Caco-2 (cell line): ENCODE data around the gene ELF4. TPM values are rescaled to one million over a fixed set of nuclear protein-coding genes. Genes with fewer than 3 reads are reported as not detected.

ENCODE experiments used
- BruUV-seq: library from RNA; stranded (reverse); fragments of 400-500 nt; replicated peaks from 2 replicates; lab custom pipeline; 2021; lab: Mats Ljungman, UMichigan
- CTCF ChIA-PET: fragments of 300-600 bp; sonication (Branson Sonifier 250); formaldehyde crosslinking; loops from one replicate; lab custom pipeline; 2022; ENCODE audit warnings: antibody characterized with exemption; lab: Charles Lee
- POLR2A ChIA-PET: fragments of 300-600 bp; sonication (Branson Sonifier 250); formaldehyde crosslinking; loops from one replicate; lab custom pipeline; 2022; ENCODE audit warnings: antibody characterized with exemption; lab: Charles Lee
- DNase-seq, 2 experiments: peaks; one replicate each; pipeline versions ENCODE4 v3.0.0 to v3.0.0-alpha.2; 2020 to 2022
- H3K27me3 ChIP-seq: replicated peaks from 2 replicates; pipeline ENCODE4 v1.6.0; 2011; ENCODE audit warnings: low read length; ENCODE audit not compliant: control insufficient read depth, insufficient read depth
- H3K36me3 ChIP-seq: 2 replicates; pipeline ENCODE4 v1.5.1; 2011; ENCODE audit warnings: low read length; ENCODE audit not compliant: control insufficient read depth, insufficient read depth
- H3K4me1 ChIP-seq: fragments of 250-450 bp; sonication (Bioruptor Pico); 2 replicates; pipeline ENCODE4 v1.5.1; 2020; ENCODE audit warnings: mild to moderate bottlenecking
- H3K4me3 ChIP-seq: 2 replicates; pipeline ENCODE4 v1.5.1; 2011; ENCODE audit warnings: low read depth, mild to moderate bottlenecking, control low read depth, low read length
- H3K9me3 ChIP-seq: fragments of 250-450 bp; sonication (Bioruptor Pico); 2 replicates; pipeline ENCODE4 v1.5.1; 2020; ENCODE audit warnings: mild to moderate bottlenecking, moderate library complexity
- H3K27ac Mint-ChIP-seq: one replicate; pipeline ENCODE4 v1.8.0; 2022; ENCODE audit warnings: mixed read lengths; ENCODE audit not compliant: unreplicated experiment
- H3K27me3 Mint-ChIP-seq: one replicate; pipeline ENCODE4 v1.8.0; 2022; ENCODE audit warnings: mixed read lengths; ENCODE audit not compliant: insufficient read depth, unreplicated experiment
- H3K36me3 Mint-ChIP-seq: one replicate; pipeline ENCODE4 v1.8.0; 2022; ENCODE audit warnings: mild to moderate bottlenecking, mixed read lengths; ENCODE audit not compliant: insufficient read depth, unreplicated experiment
- H3K4me1 Mint-ChIP-seq: one replicate; pipeline ENCODE4 v1.8.0; 2022; ENCODE audit warnings: low read depth, mixed read lengths; ENCODE audit not compliant: unreplicated experiment
- H3K4me3 Mint-ChIP-seq: one replicate; pipeline ENCODE4 v1.8.0; 2022; ENCODE audit warnings: mild to moderate bottlenecking, moderate library complexity, mixed read lengths; ENCODE audit not compliant: unreplicated experiment
- H3K9me3 Mint-ChIP-seq: one replicate; pipeline ENCODE4 v1.8.0; 2022; ENCODE audit warnings: mixed read lengths; ENCODE audit not compliant: unreplicated experiment
- CTCF ChIP-seq, 2 experiments: fragments of 200-600 bp in 1 of 2; IDR thresholded peaks; 1 replicate in 1 of 2; 2 replicates in 1 of 2; pipeline versions ENCODE4 v1.5.1 to v1.8.0; 2011 to 2022; ENCODE audit warnings: antibody characterized with exemption in 1 of 2, control low read depth in 1 of 2, inconsistent platforms in 1 of 2, low read depth in 1 of 2, low read length in 1 of 2, mild to moderate bottlenecking in 1 of 2, moderate library complexity in 1 of 2; ENCODE audit not compliant: insufficient read depth in 1 of 2, severe bottlenecking in 1 of 2, unreplicated experiment in 1 of 2
- intact Hi-C: fragments of 100-400 bp; cut with micrococcal nuclease; formaldehyde crosslinking; loops from one replicate; pipeline ENCODE4 v1.10.0; 2022; ENCODE audit not compliant: unreplicated experiment
- total RNA-seq: library from RNA; stranded (reverse); gene quantifications from 2 replicates; pipeline ENCODE4 v1.2.3, GENCODE V29; 2022

ELF4 gene
- total RNA-seq, 1 experiment from 2014 or later: 25.3 TPM

- BruUV-seq: no TSS peak
- no peak overlapping the region for H3K27ac Mint-ChIP-seq
- no peaks in the 10 kb centered on the region for H3K4me1 Mint-ChIP-seq
- H3K36me3 Mint-ChIP-seq: peaks cover 15% of the 10 kb centered on the region
- POLR2A ChIA-PET: interaction anchor here (0.5 kb wide), 1 partner anchor 141 kb away, joined by 3 read pairs; no protein-coding TSS in a partner anchor
- intact Hi-C loops: no loop called here
- H3K4me3 Mint-ChIP-seq: no peak overlapping the region
- no peaks in the 10 kb centered on the region for H3K9me3 Mint-ChIP-seq
- DNase-seq: no peak
- no peaks in the 10 kb centered on the region for H3K9me3 ChIP-seq
- no peaks in the 10 kb centered on the region for H3K4me1 ChIP-seq
- CTCF ChIA-PET: no interaction called here
- H3K27me3 Mint-ChIP-seq: no peaks in the 10 kb centered on the region
- TF ChIP-seq CTCF (IDR thresholded peaks at IDR 0.05; ENCODE audit: insufficient read depth in 1 of 2, low read depth in 1 of 2, low read length in 1 of 2, severe bottlenecking in 1 of 2, unreplicated experiment in 1 of 2): no peak
- H3K36me3 ChIP-seq: peaks cover 1% of the 10 kb centered on the region; the same call in 1 of the 2 replicates
- H3K4me3 ChIP-seq: no peak overlapping the region
- H3K27me3 ChIP-seq: no peaks in the 10 kb centered on the region
These were observed 57.1 kb downstream of the ELF4 start for GRCh38 chrX:130053236-130053635.

- no peaks in the 10 kb centered on the region for H3K9me3 Mint-ChIP-seq
- no peaks in the 10 kb centered on the region for H3K27me3 ChIP-seq
- CTCF ChIA-PET: interaction anchor here (0.6 kb wide), 1 partner anchor 452 kb away, joined by 3 read pairs; no protein-coding TSS in a partner anchor
- POLR2A ChIA-PET: no interaction called here
- H3K4me3 ChIP-seq: no peak overlapping the region
- H3K27me3 Mint-ChIP-seq: no peaks in the 10 kb centered on the region
- intact Hi-C loops: no loop called here
- H3K36me3 ChIP-seq: peaks cover 1% of the 10 kb centered on the region; the same call in 1 of the 2 replicates
- no peak overlapping the region for H3K4me3 Mint-ChIP-seq
- H3K27ac Mint-ChIP-seq: no peak overlapping the region
- H3K4me1 Mint-ChIP-seq: no peaks in the 10 kb centered on the region
- peak in 1 of 2 experiments; percentile 43 for DNase-seq
- peaks cover 33% of the 10 kb centered on the region for H3K36me3 Mint-ChIP-seq
- H3K4me1 ChIP-seq: no peaks in the 10 kb centered on the region
- H3K9me3 ChIP-seq: no peaks in the 10 kb centered on the region
- BruUV-seq: no TSS peak
- no peak for TF ChIP-seq CTCF (IDR thresholded peaks at IDR 0.05; ENCODE audit: insufficient read depth in 1 of 2, low read depth in 1 of 2, low read length in 1 of 2, severe bottlenecking in 1 of 2, unreplicated experiment in 1 of 2)
These were observed 59.0 kb downstream of the ELF4 start for GRCh38 chrX:130051176-130051845.

- Histone ChIP-seq H3K9me3 (no peaks in the 10 kb centered on the region), H3K4me1 (no peaks in the 10 kb centered on the region), H3K27me3 (no peaks in the 10 kb centered on the region), H3K4me3 (no peak overlapping the region), H3K36me3 (peaks cover 1% of the 10 kb centered on the region; the same call in 1 of the 2 replicates)
- POLR2A ChIA-PET: no interaction called here
- H3K36me3 Mint-ChIP-seq: peaks cover 41% of the 10 kb centered on the region
- H3K27ac Mint-ChIP-seq: no peak overlapping the region
- no TSS peak for BruUV-seq
- no peaks in the 10 kb centered on the region for H3K27me3 Mint-ChIP-seq
- CTCF ChIA-PET: no interaction called here
- intact Hi-C loops: no loop called here
- no peaks in the 10 kb centered on the region for H3K4me1 Mint-ChIP-seq
- no peak overlapping the region for H3K4me3 Mint-ChIP-seq
- DNase-seq: no peak
- no peaks in the 10 kb centered on the region for H3K9me3 Mint-ChIP-seq
- no peak for TF ChIP-seq CTCF (IDR thresholded peaks at IDR 0.05; ENCODE audit: insufficient read depth in 1 of 2, low read depth in 1 of 2, low read length in 1 of 2, severe bottlenecking in 1 of 2, unreplicated experiment in 1 of 2)
These were observed 60.5 kb downstream of the ELF4 start for GRCh38 chrX:130049821-130050220.
